NCI-H2196 (cell line): ENCODE data around the gene CHCT1.
A peak's percentile ranks its signal among the peaks of the same experiment; 100 is the strongest.
"Not testable (repeated sequence)": the region's sequence is repeated elsewhere in the genome, so short reads cannot be mapped to it uniquely, and the experiment has no call there.

Experiments
- DNase-seq: peaks from one replicate; lab custom pipeline; 2025; ENCODE audit not compliant: unreplicated experiment; lab: John Stamatoyannopoulos, UW

CHCT1 gene

GRCh38 chr17:60398227-60398959 is 23.9 kb upstream of the CHCT1 start:
- no peak for DNase-seq

GRCh38 chr17:60401819-60402218 is 20.5 kb upstream of the CHCT1 start:
- no peak for DNase-seq

- DNase-seq: no peak
Measured at GRCh38 chr17:60403523-60403810, 18.8 kb upstream of the CHCT1 start.

GRCh38 chr17:60403962-60404361 is 18.3 kb upstream of the CHCT1 start:
- no peak for DNase-seq

GRCh38 chr17:60406887-60407286 is 15.4 kb upstream of the CHCT1 start:
- DNase-seq: no peak

- DNase-seq: no peak
Measured at GRCh38 chr17:60410001-60410400, 12.3 kb upstream of the CHCT1 start.

- no peak for DNase-seq
Measured at GRCh38 chr17:60412701-60413100, 9.6 kb upstream of the CHCT1 start.

- no peak for DNase-seq
Measured at GRCh38 chr17:60415146-60415545, 7.1 kb upstream of the CHCT1 start.

GRCh38 chr17:60416368-60416925 is 5.8 kb upstream of the CHCT1 start:
- DNase-seq: peak; percentile 12

GRCh38 chr17:60419003-60419402 is 3.3 kb upstream of the CHCT1 start:
- DNase-seq: not testable (repeated sequence)

GRCh38 chr17:60419875-60420274 is 2.4 kb upstream of the CHCT1 start:
- DNase-seq: not testable (repeated sequence)

GRCh38 chr17:60421273-60422161 is 772 bp upstream of the CHCT1 start:
- no peak for DNase-seq

- DNase-seq: no peak
Measured at GRCh38 chr17:60423865-60424264, 1.6 kb downstream of the CHCT1 start.

- no peak for DNase-seq
Measured at GRCh38 chr17:60425626-60426025, 3.3 kb downstream of the CHCT1 start.

GRCh38 chr17:60426596-60426995 is 4.3 kb downstream of the CHCT1 start:
- no peak for DNase-seq

GRCh38 chr17:60428491-60428890 is 6.2 kb downstream of the CHCT1 start:
- not testable (repeated sequence) for DNase-seq

GRCh38 chr17:60430561-60430960 is 8.3 kb downstream of the CHCT1 start:
- not testable (repeated sequence) for DNase-seq

- DNase-seq: not testable (repeated sequence)
Measured at GRCh38 chr17:60433021-60433997, 11.0 kb downstream of the CHCT1 start.

GRCh38 chr17:60435244-60436167 is 13.2 kb downstream of the CHCT1 start:
- DNase-seq: peak; percentile 91

- no peak for DNase-seq
Measured at GRCh38 chr17:60436676-60437075, 14.4 kb downstream of the CHCT1 start.
